ENCODE data around the gene TH. TPM values are rescaled to one million over a fixed set of nuclear protein-coding genes. Genes with fewer than 3 reads are reported as not detected.

TH gene
- total and polyA plus RNA-seq, 2 donors (not counting 1 experiment from before 2014, with no cell fraction given), result not detected

DNA sequence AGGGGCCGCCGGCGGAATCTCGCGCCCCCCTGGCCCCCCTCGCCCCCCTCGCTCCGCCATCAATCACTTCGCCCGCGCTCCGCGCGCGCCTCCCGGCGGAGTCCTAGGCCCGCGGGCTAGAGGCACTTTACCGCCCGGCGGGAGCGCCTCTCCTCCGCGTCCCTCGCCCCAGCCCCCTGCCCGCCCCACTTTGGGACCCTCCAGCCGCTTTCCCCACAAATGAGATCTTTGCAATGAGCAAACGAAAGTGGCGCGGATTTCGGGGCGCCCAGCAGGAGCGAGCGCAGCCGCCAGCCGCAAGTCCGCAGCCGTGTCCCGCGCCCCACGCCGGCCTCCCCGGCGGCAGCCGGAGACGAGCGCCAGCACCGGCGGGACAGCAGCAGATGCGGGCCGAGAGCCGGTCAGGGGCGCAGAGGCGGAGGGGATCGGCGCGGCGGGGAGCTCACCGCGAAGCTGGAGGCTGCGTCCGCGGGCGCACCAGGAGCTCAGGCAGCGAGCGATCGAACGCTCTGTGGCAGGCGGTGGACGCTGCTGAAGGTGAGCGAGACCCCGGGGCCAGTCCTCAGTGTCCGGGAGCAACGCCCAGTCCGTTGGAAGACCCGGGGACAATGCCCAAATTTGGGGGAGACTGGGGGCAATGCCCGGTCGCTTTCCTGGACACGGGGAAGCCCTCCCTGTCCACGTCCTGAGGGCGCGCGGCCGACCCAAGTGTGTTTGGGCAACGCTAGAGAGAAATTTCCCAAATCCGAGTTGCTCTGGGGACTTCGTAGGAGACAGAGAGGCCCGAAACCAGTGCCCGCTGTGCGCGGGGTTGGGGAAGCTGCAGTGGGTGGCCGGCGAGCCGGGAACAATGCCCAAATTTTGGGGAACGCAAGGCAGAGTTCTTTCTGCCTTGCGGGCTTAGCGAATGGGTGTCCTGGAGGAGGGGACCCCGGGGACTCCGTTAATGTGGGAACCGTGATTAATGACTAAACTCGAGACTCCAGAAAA, 30.9 kb downstream of the TH start:
- ChIA-PET POLR2A (no interaction called here), CTCF (interaction anchor here (1.0 to 6.0 kb wide), 4 partner anchors 11 to 447 kb away, joined by 3 to 36 read pairs (median 5); no protein-coding TSS in a partner anchor)
- H2AFZ ChIP-seq (ENCODE audit: insufficient read depth, low read depth, low read length, poor library complexity, severe bottlenecking), result no peak overlapping the region
- H3K36me3 ChIP-seq (replicated peaks in 1 of 2; ENCODE audit: control extremely low read depth in 1 of 2, control insufficient read depth in 1 of 2, extremely low read depth in 1 of 2, insufficient read depth in 2 of 2, low read length in 1 of 2), result no peaks in the 10 kb centered on the region
- no peak for TF ChIP-seq EZH2 (IDR thresholded peaks at IDR 0.05; ENCODE audit: borderline replicate concordance, insufficient read depth, low read depth, low read length, poor library complexity, severe bottlenecking)
- TF ChIP-seq CTCF (IDR thresholded peaks at IDR 0.05), result no peak
- no peak overlapping the region for H3K27ac ChIP-seq (ENCODE audit: low read length in 2 of 2)
- Mint-ChIP-seq H3K9me3 (ENCODE audit: insufficient read depth) (no peaks in the 10 kb centered on the region), H3K27ac (no peak overlapping the region), H3K27me3 (peaks cover 43% of the 10 kb centered on the region), H3K4me1 (peaks cover 24% of the 10 kb centered on the region), H3K4me3 (no peak overlapping the region)
- ATAC-seq (ENCODE audit: low read depth), result no peak
- no peaks in the 10 kb centered on the region for H4K20me1 ChIP-seq (ENCODE audit: control insufficient read depth, insufficient read depth, low read length, poor library complexity, severe bottlenecking)
- H3K4me3 ChIP-seq (ENCODE audit: control extremely low read depth in 1 of 5, extremely low read depth in 1 of 5, insufficient read depth in 1 of 5, low read depth in 2 of 5, low read length in 4 of 5), result no peak overlapping the region
- WGBS (ENCODE audit: insufficient coverage), result 7% methylated on average over 92 of the region's 102 CpGs
- H3K79me2 ChIP-seq (ENCODE audit: control insufficient read depth, insufficient read depth, low read length), result no peaks in the 10 kb centered on the region
- no peak overlapping the region for H3K9ac ChIP-seq (ENCODE audit: low read length)
- peak; percentile 37 for DNase-seq
- peaks cover 0 to 66% (median 43%) of the 10 kb centered on the region in 4 experiments for H3K27me3 ChIP-seq (replicated peaks in 1 of 4; ENCODE audit: control extremely low read depth in 1 of 4, control insufficient read depth in 3 of 4, insufficient read depth in 4 of 4, low read length in 3 of 4)
- peaks cover 0 to 6% (median 0%) of the 10 kb centered on the region in 3 donors for H3K9me3 ChIP-seq (ENCODE audit: control extremely low read depth in 1 of 3, control insufficient read depth in 2 of 3, insufficient read depth in 1 of 3, low read length in 2 of 3)
- intact Hi-C loops (cut with micrococcal nuclease), result no loop called here
- H3K4me1 ChIP-seq (ENCODE audit: control insufficient read depth in 2 of 2, insufficient read depth in 2 of 2, low read length in 2 of 2), result peaks cover 24 to 39% of the 10 kb centered on the region in 2 donors
- peak overlapping the region; percentile 47 for H3K4me2 ChIP-seq (replicated peaks; ENCODE audit: low read depth, low read length, poor library complexity, severe bottlenecking)
